Activated gamma-delta T cell treated with Interleukin-2 at 50 U/mL for 16 hours (primary cell): Measurements from ENCODE around the gene GZMM.

Experiments used
- DNase-seq: peaks from one replicate; pipeline ENCODE4 v3.0.0-alpha.2; 2020

Gene GZMM

DNA sequence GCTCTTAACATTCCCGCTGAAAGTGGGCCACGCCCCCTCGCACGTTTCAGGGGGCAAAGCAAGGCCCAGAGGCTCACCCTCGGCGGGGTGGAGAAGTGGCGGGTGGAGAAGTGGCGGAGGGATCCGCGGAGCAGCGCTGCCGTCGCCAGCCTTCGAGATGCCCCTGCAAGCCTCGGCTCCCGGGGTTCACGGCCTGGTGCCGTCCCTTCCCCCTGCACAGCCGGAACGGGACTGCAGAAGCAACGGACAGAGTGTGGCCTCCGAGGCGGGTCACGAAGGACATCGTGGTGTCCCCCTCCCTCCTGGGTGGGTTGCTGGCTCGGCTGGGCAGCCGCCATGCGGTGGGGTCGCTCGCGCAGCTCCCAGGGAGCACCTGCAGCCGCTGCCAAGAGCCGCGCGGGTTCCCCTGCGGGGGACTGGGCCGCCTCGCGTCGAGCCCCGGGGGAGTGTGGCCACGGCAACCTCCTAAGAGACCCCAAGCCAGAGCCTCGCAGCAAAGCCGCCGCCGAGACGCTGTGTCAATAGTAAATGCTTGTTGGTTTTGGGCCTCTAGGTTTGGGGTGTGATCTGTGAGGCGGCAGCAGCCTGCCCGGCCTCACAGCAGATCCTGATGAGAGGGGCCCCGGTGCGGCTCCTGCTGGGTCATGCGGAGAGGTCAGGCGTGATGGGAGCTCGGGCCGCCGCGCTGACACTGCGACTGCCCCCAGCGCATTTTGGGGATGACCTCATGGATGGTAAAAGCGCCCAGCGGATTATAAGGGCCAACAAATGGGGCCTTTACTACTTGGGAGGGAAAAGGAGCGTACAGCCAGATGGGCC, 31.1 kb upstream of the GZMM start:
- no peak for DNase-seq

DNA sequence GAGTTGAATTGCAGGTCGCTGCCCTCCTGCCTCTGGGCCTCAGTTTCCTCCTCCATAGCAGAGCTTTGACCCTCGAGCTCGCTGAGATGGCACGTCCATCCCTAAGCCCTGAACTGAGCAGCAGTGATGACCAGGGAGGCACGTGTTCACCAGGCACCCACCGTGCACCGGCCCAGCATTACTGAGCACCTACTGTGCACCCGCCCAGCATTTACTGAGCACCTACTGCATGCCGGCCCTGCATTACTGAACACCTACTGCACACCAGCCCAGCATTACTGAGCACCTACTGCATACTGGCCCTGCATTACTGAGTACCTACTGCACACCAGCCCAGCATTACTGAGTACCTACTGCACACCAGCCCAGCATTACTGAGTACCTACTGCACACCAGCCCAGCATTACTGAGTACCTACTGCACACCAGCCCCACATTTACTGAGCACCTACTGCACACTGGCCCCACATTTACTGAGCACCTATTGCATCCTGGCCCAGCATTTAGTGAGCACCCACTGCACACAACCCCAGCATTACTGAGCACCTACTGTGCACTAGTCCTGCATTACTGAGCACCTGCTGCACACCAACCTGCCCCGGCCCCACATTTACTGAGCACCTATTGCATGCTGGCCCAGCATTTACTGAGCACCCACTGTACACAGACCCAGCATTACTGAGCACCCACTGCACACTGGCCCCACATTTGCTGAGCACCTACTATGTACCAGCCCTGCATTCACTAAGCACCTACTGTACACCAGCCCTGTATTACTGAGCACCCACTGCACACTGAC, 30.3 kb upstream of the GZMM start:
- DNase-seq: no peak

DNA sequence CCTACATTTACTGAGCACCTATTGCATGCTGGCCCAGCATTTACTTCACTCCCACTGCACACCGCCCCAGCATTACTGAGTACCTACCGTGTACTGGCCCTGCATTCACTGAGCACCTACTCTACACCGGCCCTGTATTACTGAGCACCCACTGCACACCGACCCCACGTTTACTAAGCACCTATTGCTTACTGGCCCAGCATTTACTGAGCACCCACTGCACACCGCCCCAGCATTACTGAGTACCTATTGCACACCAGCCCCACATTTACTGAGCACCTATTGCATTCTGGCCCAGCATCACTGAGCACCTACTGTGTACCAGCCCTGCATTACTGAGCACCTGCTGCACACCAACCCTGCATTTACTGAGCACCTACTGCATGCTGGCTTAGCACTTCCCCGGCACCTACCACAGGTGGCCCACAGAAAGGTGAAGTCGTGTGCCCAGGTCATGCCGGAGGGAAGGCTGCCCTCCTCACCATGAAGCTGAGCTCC, 29.6 kb upstream of the GZMM start:
- no peak for DNase-seq

DNA sequence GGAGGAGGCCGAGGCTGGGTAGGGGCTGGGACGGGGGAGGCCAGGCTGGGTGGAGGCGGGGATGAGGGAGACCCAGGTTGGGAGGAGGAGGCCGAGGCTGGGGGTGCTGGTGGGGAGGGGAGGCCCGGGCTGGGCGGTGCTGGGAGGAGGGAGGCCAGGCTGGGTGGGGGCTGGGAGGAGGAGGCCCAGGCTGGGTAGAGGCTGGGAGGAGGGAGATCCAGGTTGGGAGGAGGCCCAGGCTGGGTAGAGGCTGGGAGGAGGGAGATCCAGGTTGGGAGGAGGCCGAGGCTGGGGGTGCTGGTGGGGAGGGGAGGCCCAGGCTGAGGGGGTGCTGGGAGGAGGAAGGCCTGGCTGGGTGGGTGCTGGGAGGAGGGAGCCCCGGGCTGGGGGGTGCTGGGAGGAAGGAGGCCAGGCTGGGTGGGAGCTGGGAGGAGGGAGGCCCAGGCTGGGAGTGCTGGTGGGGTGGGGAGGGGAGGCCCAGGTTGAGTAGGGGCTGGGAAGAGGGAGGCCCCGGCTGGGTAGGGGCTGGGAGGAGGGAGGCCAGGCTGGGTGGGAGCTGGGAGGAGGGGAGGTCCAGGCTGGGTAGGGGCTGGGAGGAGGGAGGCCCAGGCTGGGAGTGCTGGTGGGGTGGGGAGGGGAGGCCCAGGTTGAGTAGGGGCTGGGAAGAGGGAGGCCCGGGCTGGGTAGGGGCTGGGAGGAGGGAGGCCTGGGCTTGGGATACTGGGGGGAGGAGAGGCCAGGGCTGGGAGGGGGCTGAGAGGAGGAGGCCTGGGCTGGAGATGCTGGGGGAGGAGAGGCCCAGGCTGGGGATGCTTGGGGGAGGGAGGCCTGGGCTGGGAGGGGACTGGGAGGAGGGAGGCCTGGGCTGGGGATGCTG, 25.9 kb upstream of the GZMM start:
- no peak for DNase-seq

DNA sequence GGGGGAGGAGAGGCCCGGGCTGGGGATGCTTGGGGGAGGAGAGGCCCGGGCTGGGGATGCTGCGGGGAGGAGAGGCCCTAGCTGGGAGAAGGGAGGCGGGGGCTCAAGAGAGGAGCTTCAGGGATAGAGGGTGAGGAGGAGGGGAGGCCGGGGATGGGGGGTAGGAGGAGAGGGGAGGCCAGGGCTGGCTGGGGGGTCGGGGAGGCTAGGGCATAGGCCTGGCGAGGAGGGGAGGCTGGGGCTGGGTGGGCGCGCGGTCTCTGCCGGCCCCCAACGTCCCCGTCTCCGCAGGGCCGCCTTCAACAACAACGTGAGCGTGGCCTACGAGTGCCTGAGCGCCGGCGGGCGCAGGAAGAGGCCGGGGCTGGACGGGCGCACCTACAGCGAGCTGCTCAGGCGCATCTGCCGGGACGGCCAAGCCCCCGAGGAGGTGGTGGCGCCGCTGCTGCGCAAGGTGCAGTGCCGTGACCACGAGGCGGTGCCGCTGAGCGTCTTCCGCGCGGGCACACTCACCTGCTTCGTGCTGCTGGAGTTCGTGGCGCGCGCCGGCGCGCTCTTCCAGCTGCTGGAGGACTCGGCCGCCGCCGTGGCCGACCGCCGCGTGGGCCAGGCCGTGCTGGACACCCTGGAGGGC, 25.1 kb upstream of the GZMM start:
- DNase-seq: peak; percentile 60

DNA sequence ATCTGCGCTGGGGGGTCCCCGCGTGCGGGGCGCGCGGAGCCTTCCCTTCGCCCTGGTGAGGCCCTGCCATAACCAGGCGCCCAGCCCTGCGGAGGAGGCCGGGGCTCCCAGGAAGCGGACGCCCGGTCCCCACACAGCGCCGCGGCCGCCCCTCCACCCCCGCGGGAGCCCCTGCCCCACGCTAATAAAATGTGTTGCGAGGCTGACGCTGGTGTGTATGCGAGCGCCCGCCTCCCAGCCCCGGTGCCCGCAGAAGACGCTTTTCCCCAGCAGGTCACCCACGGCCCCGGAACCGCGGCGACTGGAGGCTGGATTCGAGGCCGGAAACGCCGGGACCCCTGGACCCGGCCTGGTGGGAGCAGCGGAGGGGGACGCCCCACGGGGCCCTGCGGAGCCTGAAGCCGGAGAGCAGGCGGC, 24.4 kb upstream of the GZMM start:
- DNase-seq: no peak

DNA sequence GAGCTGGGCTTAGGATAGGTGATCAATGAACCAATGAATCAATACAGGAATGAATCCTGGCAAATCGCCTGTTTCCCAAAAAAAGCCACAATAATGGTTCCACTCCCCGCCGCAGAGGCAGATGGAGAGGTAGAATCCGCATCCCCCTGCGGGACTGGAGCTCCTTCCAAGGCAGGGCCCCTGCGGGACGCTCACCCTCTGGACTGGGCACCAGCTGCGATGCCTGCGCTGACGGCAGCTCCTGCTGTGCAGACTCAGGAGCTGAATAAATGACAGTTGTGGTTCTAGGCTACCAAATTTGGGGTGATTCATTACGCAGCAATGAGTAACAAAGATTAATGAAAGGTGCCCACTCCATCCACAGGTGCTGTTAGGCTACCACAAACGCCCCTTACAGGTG, 21.1 kb upstream of the GZMM start:
- DNase-seq: no peak

DNA sequence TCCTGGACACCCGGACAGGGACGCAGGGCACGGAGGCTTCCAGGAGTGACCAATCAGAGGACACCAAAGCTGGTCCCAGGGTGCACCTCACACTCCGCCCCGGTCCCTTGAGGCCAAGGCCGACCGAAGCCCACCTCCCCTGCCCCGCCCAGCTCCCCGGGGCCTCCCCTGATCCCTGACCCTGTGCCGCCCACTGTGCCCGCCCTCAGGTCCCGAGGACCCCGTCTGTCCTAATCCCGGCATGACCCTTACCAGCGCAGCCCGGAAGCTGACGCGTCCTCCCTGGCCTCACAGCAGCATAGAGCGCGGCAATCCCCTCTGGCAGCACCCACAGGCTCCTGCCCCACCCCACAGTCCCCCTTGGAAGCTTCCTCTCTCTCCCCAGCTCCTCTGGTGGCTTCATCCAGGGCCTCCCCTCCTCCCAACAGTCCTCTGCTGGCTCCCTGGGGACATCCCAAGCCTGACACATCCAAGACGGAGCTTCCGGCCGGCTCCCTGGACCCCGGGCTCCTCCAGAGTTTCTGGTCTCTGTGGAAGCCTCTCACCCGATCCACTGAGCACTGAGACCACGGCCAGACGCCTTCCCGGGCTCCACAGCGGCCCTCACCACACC, 19.7 kb upstream of the GZMM start:
- DNase-seq: no peak

DNA sequence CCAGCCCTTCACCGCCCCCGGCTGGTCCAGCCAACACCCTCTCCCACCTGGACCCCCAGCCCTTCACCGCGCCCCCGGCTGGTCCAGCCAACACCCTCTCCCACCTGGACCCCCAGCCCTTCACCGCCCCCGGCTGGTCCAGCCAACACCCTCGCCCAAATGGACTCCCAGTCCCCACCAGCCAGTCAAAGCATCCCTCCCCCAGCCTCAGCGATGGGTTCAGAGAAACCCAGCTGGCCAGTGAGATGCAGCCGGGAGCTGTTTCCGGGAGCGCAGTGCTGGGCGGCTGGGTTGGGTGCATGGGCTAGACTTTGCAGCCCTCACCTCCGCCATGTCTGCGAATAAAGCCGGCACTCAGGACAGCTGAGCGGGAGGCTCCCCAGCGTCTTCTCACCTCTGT, 18.8 kb upstream of the GZMM start:
- DNase-seq: no peak

DNA sequence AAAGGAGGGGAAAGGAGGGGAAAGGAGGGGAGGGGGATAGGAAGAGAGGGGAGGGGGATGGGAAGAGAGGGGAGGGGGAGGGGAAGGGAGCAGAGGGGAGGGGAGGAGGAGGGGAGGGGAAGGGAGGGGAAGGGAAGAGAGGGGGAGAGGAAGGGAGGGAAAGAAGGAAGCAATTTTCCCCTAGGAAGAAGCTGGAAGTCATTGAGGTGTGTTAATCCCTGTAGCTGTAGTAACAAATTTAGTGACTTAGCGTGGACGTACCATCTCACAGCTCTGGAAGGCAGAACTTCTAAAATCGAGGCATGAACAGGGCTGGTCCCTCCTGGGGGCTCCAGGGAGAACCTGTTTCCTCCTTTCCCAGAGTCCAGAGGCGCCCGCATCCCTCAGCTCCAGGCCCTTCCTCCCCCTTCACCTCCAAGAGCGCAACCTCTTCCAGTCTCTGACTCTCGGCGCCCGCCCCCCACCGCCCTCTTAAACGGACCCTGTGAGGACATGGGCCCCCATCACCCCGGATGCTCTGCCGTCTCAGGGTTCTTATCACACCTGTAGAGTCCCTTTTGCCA, 17.9 kb upstream of the GZMM start:
- no peak for DNase-seq

DNA sequence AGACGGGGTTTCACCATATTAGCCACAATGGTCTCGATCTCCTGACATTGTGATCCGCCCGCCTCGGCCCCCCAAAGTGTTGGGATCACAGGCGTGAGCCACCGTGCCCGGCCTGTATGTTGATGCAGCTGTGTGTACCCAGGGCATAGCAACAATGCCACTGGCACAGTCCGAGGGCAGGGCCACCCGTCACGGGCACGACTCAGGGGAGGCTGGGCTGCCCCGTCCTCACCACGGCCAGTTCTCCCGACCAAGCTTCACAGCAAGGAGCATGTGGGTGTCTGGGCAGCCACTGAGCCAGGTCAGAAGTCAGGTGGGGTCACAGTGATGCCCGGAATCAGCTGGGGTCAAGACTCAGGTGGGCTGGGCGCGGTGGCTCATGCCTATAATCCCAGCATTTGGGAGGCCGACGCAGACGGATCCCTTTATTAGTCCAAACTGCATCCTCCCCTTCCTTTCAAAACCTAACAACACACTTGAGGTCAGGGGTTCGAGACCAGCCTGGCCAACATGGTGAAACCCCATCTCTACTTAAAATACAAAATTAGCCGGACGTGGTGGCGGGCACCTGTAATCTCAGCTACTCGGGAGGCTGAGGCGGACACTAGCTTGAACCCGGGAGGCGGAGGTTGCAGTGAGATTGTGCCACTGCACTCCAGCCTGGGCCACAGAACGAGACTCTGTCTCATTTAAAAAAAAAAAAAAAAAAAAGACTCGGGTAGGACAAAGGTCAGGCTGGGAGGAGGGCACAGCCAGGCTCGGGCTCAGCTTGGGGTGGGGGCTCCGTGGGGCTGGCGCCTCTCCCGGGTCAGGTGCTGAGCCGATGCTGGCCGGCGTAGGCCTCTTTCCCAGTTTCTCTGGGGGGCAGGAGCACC, 13.5 kb upstream of the GZMM start:
- no peak for DNase-seq

DNA sequence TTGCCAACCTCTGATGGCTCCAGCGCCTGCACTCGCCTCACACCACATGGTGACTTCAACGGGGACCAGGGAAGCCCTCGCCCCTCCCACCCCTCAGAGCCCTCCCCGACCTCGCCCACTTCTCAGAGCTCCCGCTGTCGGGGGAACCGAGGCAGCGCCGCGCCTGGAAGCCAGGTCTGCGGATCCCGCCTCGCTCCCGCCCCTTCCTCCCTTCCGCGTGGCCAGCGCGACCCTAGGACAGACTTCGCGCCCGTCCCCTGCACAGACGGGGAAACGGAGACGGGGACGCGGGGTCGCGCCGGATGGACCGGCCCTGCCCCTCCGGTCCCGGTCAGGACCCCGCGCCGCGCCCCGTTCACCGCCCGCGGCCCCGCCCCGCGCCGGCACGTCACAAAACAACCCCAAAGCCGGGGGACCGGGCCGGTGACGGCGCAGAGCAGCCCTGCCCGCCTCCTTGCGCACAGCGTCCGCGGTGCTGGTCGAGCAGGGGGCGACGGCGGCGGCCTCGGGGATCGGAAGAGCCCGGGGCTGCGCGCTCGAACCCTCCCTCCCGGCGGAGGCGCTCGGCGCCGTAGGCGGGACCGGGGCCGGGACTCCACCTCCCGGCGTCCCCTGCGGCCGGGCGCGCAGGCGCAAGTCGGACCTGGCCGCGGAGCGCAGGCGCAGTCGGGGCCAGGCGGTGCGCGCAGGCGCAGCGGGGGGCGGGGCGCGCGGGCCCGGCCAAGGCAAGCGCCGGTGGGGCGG, 12.7 kb upstream of the GZMM start:
- peak; percentile 80 for DNase-seq

DNA sequence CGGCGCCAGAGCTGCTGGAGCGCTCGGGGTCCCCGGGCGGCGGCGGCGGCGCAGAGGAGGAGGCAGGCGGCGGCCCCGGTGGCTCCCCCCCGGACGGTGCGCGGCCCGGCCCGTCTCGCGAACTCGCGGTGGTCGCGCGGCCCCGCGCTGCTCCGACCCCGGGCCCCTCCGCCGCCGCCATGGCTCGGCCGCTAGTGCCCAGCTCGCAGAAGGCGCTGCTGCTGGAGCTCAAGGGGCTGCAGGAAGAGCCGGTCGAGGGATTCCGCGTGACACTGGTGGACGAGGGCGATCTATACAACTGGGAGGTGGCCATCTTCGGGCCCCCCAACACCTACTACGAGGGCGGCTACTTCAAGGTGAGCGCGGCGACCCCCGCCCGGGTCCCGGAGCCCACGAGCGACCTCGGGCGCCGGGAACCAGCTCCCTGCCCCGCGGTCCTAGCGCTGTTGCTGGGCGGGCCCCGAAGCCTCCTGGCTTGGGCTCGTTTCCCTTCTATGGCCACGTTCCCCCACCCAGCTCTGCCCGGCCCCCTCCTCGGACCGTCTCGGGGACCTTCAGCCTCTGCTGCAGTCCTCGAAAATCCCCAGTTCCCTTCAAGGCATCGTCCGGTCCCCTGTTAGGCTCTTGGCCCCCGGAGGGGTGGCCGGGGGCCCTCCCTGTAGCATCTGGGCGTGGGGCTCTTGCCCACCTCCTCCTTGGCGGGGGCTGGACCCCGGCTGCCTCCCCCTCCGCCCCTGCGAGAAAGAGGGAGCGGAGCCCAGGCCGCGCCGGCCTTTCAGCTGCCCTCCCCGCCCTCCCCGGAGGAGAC, 11.9 kb upstream of the GZMM start, which contains the start of gene CDC34:
TSS of gene CDC34 (plus strand) at position 8 of the 808 bp plus-strand sequence. CDS start at position 180, 172 bp downstream.
- DNase-seq: no peak

DNA sequence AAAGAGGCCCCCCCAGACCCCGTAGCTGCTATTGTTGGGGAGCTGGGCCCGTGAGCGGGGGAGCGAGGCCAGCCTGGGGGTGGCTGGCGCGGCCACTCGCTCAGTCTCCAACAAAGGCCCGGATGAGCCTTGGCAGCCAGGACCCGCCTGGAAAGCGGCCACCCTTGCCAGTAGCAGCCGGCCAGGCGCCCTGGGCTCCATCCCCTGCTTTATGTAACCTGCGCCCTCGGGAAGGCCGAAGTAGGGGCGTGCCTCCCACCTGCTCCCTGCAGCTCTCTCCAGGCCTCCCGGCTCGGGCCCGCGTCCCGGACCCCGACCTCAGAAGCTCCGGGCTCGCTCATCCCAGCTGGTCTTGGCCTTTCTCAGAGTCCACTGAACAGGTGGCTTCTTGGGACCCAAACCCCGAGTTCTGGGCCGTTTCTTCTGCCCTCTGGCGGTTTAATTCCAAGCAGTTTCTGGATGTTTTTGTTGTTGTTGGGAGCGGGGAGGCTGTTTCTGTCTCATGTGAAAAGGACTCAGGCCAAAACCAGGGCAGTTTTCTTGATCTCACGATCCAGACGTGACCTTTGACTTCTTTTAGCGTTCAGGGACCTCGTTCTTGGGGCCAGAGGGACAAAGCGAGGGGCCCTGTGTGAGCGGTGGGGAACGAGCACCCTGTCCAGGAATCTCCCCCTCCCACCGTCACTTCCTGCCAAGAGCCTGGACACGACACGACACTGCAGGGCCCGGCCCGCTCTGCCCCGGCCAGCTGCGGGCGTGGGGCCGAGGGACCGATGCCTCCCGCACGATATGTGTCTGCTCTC, 11.1 kb upstream of the GZMM start:
- no peak for DNase-seq

DNA sequence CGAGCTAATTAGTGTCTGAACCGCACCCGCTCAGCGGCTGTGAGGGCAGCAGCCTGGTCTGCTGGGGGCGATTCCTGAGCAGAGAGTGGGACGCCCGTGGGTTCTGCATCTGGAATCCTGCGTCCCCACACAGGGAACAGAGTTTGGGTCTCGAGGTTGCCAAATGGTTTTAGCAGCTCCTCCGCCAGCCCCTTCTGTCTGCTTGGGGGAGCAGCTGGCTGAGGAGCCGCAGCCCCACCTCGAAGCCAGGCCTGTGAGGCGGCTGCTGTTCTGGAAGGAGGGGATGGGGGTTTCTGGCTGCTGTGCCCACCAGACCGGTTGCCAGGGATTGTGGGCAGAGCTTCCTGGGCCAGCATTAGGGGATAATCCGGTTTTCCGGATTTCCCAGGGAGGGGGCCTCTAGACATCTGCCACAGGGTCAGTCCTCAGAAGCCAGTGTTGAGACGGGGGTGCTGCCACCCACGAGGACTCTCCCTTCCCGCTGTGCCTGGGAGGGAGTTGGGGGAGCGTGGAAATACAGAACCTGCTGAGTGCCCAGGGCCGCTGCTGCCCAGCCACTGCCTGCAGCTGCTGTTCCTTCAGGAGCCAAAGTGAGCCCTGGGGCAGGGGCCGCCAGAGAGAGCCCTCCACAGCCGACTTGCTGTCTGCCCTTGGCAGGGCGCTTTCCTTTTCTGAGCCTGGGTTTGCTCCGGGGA, 10.3 kb upstream of the GZMM start:
- DNase-seq: no peak

DNA sequence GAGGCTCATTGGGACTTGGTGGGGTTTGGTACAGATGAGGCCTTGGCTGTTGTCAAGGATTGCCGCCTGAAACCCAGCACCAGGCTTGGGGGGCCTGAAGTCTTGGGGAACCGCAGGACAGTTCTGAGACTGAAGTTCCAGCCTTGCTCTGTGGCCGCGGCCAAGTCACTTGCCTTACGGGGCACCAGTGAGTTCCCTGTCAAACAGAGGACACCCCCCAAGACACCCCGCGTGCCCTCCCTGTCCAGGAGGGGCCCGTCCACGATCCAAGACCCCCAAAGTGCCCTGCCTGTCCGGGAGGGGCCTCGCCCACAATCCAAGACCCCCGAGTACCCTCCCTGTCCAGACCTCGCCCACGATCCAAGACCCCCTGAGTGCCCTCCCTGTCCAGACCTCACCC, 9.8 kb upstream of the GZMM start:
- no peak for DNase-seq
